Mucosa of descending colon (tissue), 3 donors: Measurements from ENCODE around the gene KIF12. TPM values are rescaled to one million over a fixed set of nuclear protein-coding genes. Genes with fewer than 3 reads are reported as not detected.
"Not testable (repeated sequence)": the region's sequence is repeated elsewhere in the genome, so short reads cannot be mapped to it uniquely, and the experiment has no call there.

Experiments
- ATAC-seq: fragments of 200-7000 bp; cut with Tn5 transposase; one replicate; pipeline ENCODE4 v1.9.1; 2020; ENCODE audit warnings: mild to moderate bottlenecking, moderate library complexity
- DNase-seq, 3 donors: peaks; one replicate each; pipeline ENCODE4 v3.0.0-alpha.2; 2020
- H3K36me3 ChIP-seq: fragments of 200-600 bp; one replicate; pipeline ENCODE4 v1.8.0; 2021; ENCODE audit warnings: low read depth, mild to moderate bottlenecking
- H3K4me1 ChIP-seq: fragments of 200-600 bp; one replicate; pipeline ENCODE4 v1.8.0; 2021; ENCODE audit warnings: low read depth, mild to moderate bottlenecking
- H3K4me3 ChIP-seq: fragments of 200-600 bp; one replicate; pipeline ENCODE4 v1.8.0; 2021; ENCODE audit warnings: mild to moderate bottlenecking
- H3K9me3 ChIP-seq: fragments of 200-600 bp; one replicate; pipeline ENCODE4 v1.8.0; 2021; ENCODE audit warnings: mild to moderate bottlenecking
- CTCF ChIP-seq: fragments of 200-600 bp; IDR thresholded peaks from one replicate; pipeline ENCODE4 v1.8.0; 2022; ENCODE audit warnings: antibody characterized with exemption, mild to moderate bottlenecking
- intact Hi-C, 2 donors: fragments of 100-400 bp; cut with DNase I in 1 of 2; cut with micrococcal nuclease in 1 of 2; formaldehyde crosslinking; loops; one replicate each; pipeline versions ENCODE4 v1.11.0 to v1.11.1; 2022; cut with DNase I, micrococcal nuclease
- total RNA-seq, 3 donors: library from RNA; stranded (reverse); fragmentation: NEBNext Ultra II Directional in 2 of 3; extraction: Animal tissue kit (Norgen Biotek cat#: 25700) in 2 of 3; gene quantifications; one replicate each; pipeline versions ENCODE4 v1.2.1 to v1.2.4, GENCODE V29; 2021 to 2023
- donor health status: DM: no; HTN: no; CAD: no; lungs with moderate emphysema.
- donor health status: DM: no; HTN: no; CAD: no.
- donor health status: DM: no; HTN: yes; CAD: no.

Gene KIF12
- total RNA-seq, 3 donors from 2014 or later: 12.3 to 36.9 (median 13.6) TPM

GRCh38 chr9:114084282-114085073 lies 14.6 kb downstream of the KIF12 start:
- intact Hi-C loops: no loop called here
- Histone ChIP-seq H3K4me1 (peaks cover 14% of the 10 kb centered on the region), H3K4me3 (no peak overlapping the region), H3K9me3 (no peaks in the 10 kb centered on the region), H3K36me3 (no peaks in the 10 kb centered on the region)
- no peak for DNase-seq
- TF ChIP-seq CTCF: no peak
- no peak for ATAC-seq

- TF ChIP-seq CTCF: no peak
- no peak overlapping the region for H3K4me3 ChIP-seq
- DNase-seq (no peak), ATAC-seq (no peak)
- H3K36me3 ChIP-seq: no peaks in the 10 kb centered on the region
- H3K9me3 ChIP-seq: no peaks in the 10 kb centered on the region
- peaks cover 14% of the 10 kb centered on the region for H3K4me1 ChIP-seq
- intact Hi-C loops: no loop called here
These were observed 15.4 kb downstream of the KIF12 start for GRCh38 chr9:114083666-114084065.

GRCh38 chr9:114082763-114083412 lies 16.2 kb downstream of the KIF12 start:
- DNase-seq, intact Hi-C loops, ATAC-seq, H3K9me3 ChIP-seq, H3K4me3 ChIP-seq, H3K36me3 ChIP-seq: not testable (repeated sequence)
- peaks cover 14% of the 10 kb centered on the region for H3K4me1 ChIP-seq

GRCh38 chr9:114082017-114082762 lies 16.9 kb downstream of the KIF12 start:
- ATAC-seq (peak; percentile 80), DNase-seq (peak; percentile 68 to 96 (median 86))
- peak; percentile 82 for TF ChIP-seq CTCF
- Histone ChIP-seq H3K9me3 (no peaks in the 10 kb centered on the region), H3K4me1 (peaks cover 14% of the 10 kb centered on the region), H3K4me3 (no peak overlapping the region), H3K36me3 (no peaks in the 10 kb centered on the region)
- intact Hi-C loops: no loop called here

- no peak overlapping the region for H3K4me3 ChIP-seq
- DNase-seq (peak in 2 of 3 donors; percentile 52 to 53), ATAC-seq (peak; percentile 15)
- no peaks in the 10 kb centered on the region for H3K36me3 ChIP-seq
- intact Hi-C loops: no loop called here
- peaks cover 14% of the 10 kb centered on the region for H3K4me1 ChIP-seq
- no peak for TF ChIP-seq CTCF
- no peaks in the 10 kb centered on the region for H3K9me3 ChIP-seq
These were observed 17.6 kb downstream of the KIF12 start for GRCh38 chr9:114081441-114082016.
